ENCODE results near the gene ATP1B4.

- TF ChIP-seq CTCF (IDR thresholded peaks at IDR 0.05) (no peak), POLR2A (IDR thresholded peaks at IDR 0.05) (no peak)
These were observed 25.0 kb upstream of the ATP1B4 start for GRCh38 chrX:120336899-120337298.
